ENCODE data around the gene MROH9.

The MROH9 gene

DNA sequence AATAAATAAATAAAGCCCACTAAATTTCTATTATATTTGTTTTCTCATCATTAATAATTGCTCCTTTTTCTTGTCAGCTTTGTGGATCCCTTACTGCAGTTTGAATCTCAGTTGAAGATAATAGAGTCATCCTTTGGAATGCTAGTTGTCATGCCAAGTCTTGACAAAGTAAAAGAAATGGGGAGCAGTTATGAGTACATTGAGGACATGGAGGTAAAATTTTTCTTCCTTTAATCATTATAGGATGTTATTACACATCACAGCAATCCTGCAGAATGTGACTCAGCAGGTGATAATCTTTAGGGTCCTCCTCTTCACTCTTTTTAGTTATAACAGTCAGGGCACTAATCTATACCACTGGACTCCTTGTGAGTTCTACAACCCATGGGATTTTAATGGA, 24.1 kb downstream of the MROH9 start:
- H3K9me3 Mint-ChIP-seq, result peaks cover 4% of the 10 kb centered on the region
- H3K36me3 Mint-ChIP-seq (ENCODE audit: low read depth), result no peaks in the 10 kb centered on the region
- H3K4me3 Mint-ChIP-seq, result no peak overlapping the region
- TF ChIP-seq, protein P1, sequence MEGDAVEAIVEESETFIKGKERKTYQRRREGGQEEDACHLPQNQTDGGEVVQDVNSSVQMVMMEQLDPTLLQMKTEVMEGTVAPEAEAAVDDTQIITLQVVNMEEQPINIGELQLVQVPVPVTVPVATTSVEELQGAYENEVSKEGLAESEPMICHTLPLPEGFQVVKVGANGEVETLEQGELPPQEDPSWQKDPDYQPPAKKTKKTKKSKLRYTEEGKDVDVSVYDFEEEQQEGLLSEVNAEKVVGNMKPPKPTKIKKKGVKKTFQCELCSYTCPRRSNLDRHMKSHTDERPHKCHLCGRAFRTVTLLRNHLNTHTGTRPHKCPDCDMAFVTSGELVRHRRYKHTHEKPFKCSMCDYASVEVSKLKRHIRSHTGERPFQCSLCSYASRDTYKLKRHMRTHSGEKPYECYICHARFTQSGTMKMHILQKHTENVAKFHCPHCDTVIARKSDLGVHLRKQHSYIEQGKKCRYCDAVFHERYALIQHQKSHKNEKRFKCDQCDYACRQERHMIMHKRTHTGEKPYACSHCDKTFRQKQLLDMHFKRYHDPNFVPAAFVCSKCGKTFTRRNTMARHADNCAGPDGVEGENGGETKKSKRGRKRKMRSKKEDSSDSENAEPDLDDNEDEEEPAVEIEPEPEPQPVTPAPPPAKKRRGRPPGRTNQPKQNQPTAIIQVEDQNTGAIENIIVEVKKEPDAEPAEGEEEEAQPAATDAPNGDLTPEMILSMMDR (IDR thresholded peaks at IDR 0.05), result no peak
- no peaks in the 10 kb centered on the region for H3K4me1 Mint-ChIP-seq
- H3K27me3 Mint-ChIP-seq (ENCODE audit: low read depth, poor library complexity), result no peaks in the 10 kb centered on the region
- H3K27ac Mint-ChIP-seq, result no peak overlapping the region
- DNase-seq, result no peak

DNA sequence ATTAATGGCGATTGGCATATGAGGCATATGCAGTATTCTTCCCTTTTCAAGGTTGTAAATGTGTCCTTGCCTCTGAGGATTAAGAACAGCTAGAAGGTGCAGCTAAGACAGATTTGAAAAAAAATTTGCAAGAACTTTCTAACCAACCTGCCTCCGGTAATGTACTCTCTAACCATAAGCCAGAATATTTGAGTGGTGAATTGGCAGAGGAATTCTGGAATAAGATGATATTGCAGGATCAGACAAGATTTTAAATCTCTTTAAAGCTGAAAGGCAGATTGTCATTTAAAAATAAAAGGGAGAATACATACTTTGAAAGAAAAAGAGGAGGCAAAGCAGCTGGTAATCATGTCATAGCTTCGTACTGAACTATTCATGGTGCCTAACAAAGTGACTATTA, 29.2 kb downstream of the MROH9 start:
- Mint-ChIP-seq H3K27me3 (ENCODE audit: low read depth, poor library complexity) (no peaks in the 10 kb centered on the region), H3K36me3 (ENCODE audit: low read depth) (no peaks in the 10 kb centered on the region), H3K4me1 (no peaks in the 10 kb centered on the region), H3K4me3 (no peak overlapping the region), H3K9me3 (peaks cover 4% of the 10 kb centered on the region), H3K27ac (no peak overlapping the region)
- no peak for DNase-seq
- TF ChIP-seq, protein P1 (IDR thresholded peaks at IDR 0.05), result no peak

DNA sequence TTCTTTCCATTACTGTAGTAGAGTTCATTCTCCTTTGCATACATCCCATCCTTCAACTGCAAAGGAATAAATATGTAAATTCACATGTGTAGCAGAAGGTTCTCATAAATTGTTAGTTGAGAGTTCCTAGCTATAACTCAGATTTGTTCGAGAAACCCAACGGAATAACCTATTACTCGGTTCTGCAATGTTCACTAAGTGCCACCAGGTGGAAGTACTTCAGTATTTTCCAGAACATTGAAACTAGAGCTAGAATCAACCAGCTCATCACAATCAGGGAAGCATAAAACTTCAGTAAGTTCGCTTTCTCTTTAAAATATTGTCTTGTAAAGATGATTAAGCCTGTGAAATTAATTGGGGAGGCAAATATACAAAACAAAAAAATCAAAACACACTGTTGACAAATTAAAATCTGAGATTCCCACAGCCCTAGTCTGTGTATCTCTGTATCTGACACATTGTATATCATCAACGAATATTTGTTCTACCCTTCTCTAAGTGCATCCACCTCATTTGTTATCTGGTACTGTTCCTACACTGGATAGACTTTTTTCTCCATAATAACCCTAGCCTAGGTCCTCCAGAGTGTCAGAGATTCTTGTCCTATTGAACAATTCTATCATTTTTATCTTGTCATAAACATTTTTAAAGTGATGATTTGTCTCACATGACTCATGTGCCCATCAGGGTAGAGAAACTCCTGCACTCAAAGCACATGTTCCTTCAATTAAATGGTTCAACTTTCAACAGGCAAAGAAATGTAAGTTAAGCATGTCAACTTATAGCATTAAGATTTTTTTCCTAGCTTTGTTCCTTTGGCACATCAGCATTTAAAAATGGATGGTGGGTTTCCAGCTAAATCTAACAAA, 31.9 kb downstream of the MROH9 start:
- TF ChIP-seq, protein P1 (IDR thresholded peaks at IDR 0.05), result peak; percentile 66
- peaks cover 3% of the 10 kb centered on the region for H3K27me3 Mint-ChIP-seq (ENCODE audit: low read depth, poor library complexity)
- no peak overlapping the region for H3K4me3 Mint-ChIP-seq
- no peak overlapping the region for H3K27ac Mint-ChIP-seq
- H3K9me3 Mint-ChIP-seq, result peaks cover 4% of the 10 kb centered on the region
- peaks cover 6% of the 10 kb centered on the region for H3K4me1 Mint-ChIP-seq
- no peaks in the 10 kb centered on the region for H3K36me3 Mint-ChIP-seq (ENCODE audit: low read depth)
- DNase-seq, result peak; percentile 5

DNA sequence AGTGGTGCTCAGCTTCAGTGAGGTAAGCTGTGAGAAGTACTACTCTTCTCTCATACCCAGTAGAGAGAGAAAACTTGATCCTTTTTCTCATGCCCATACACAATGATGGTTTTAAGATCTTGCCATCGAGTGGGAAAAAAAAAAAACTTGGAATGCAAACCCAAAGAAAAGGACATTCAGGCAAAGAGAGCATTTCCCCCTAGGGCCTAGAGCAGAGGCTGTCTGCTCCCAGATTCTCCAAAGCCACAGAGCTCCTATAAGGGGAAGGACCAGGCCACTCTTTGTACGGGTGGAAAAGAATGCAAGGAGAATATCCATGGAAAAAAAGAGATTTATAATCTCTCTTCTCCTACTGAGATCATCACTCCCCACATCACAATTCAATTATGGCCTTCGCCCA, 34.9 kb downstream of the MROH9 start:
- H3K4me1 Mint-ChIP-seq, result peaks cover 6% of the 10 kb centered on the region
- H3K27ac Mint-ChIP-seq, result no peak overlapping the region
- H3K9me3 Mint-ChIP-seq, result peaks cover 3% of the 10 kb centered on the region
- H3K36me3 Mint-ChIP-seq (ENCODE audit: low read depth), result no peaks in the 10 kb centered on the region
- no peak for DNase-seq
- no peak overlapping the region for H3K4me3 Mint-ChIP-seq
- H3K27me3 Mint-ChIP-seq (ENCODE audit: low read depth, poor library complexity), result peaks cover 3% of the 10 kb centered on the region
- TF ChIP-seq, protein P1 (IDR thresholded peaks at IDR 0.05), result no peak

DNA sequence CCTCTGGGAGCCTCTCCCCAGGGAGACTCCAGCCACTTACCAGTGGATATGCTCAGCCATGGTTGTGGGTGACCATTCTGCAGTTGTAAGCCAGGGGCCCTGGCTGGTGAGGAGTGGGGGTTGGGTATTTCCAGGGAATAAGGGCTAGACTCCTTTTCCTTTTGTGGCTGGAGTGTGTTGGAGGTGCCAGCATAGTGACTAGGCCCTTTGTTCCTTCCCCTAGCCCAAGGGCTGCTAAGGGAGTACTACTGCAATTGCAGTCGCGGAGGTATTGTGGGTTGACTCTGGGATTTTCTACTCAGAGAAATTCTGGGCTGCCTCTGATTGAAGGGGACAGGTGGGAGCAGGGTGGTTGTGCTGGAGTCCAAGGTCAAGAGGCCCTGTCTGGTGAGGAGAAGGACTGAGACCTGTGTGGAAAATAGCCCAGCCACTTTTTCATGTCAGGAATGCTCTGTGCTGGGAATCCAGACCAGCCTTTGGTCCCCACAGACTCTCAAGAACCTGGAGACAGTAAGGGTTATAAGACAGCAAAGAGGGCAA, 43.1 kb downstream of the MROH9 start:
- DNase-seq, result no peak
- Mint-ChIP-seq H3K27ac (no peak overlapping the region), H3K4me1 (no peaks in the 10 kb centered on the region), H3K27me3 (ENCODE audit: low read depth, poor library complexity) (no peaks in the 10 kb centered on the region), H3K4me3 (no peak overlapping the region), H3K36me3 (ENCODE audit: low read depth) (no peaks in the 10 kb centered on the region), H3K9me3 (peaks cover 32% of the 10 kb centered on the region)
- TF ChIP-seq, protein P1 (IDR thresholded peaks at IDR 0.05), result no peak

DNA sequence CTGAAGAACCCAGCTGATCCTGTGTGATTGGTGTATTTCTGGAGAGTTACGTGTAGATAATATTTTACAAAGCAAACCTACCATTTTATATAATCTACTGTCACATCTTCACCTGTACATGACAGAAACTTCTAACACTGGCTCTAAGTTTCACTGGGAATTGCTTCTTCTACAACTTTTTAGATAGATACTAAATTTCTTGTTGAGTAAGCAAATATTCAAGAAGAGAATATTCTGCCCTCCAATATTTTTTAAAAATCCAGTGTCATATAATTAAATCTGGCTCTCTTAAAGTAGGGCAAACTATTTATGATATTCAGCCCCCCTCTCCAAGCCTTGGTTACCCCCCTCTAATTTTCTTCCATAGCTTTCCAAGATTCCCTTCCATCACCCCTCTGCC, 50.1 kb downstream of the MROH9 start:
- TF ChIP-seq, protein P1 (IDR thresholded peaks at IDR 0.05), result no peak
- Mint-ChIP-seq H3K9me3 (peaks cover 5% of the 10 kb centered on the region), H3K4me1 (no peaks in the 10 kb centered on the region), H3K27me3 (ENCODE audit: low read depth, poor library complexity) (peaks cover 4% of the 10 kb centered on the region), H3K36me3 (ENCODE audit: low read depth) (no peaks in the 10 kb centered on the region), H3K27ac (no peak overlapping the region), H3K4me3 (no peak overlapping the region)
- DNase-seq, result no peak
